ENCODE results near the gene PRR15L. TPM values are rescaled to one million over a fixed set of nuclear protein-coding genes. Genes with fewer than 3 reads are reported as not detected.
A peak's percentile ranks its signal among the peaks of the same experiment; 100 is the strongest.

The PRR15L gene
- total RNA-seq, 6 donors from 2014 or later = 34.2 to 105 (median 75.2) TPM

DNA sequence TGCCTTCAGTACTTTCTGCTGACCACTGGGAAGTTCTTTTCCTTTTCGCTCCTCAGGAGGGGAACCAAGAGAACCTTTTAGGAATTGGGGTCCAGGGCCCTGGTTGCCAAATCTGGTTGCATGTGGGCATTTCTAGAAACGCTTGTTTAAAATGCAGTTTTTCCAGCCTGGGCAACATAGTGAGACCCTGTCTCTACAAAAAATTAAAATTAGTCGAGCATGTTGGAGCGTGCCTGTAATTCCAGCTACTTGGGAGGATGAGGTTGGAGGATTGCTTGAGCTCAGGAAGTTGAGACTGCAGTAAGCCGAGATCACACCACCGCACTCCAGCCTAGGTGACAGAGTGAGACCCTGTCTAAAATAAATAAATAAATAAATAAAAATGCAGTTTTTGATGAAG, 15.1 kb downstream of the PRR15L start:
- 74 to 80% methylated on average over 6 of the region's 6 CpGs for WGBS, 2 donors
- DNase-seq (no peak), ATAC-seq (ENCODE audit: low FRiP score in 2 of 2) (no peak)
- Histone ChIP-seq H3K4me1 (peaks cover 15 to 49% (median 29%) of the 10 kb centered on the region in 4 donors), H3K27me3 (no peaks in the 10 kb centered on the region), H3K36me3 (peaks cover 0 to 20% (median 3%) of the 10 kb centered on the region in 4 donors), H3K4me3 (peak overlapping the region in 2 of 4 donors; percentile 75 to 94), H3K9me3 (no peaks in the 10 kb centered on the region), H3K27ac (peak overlapping the region in 2 of 4 donors; percentile 77 to 80)
- TF ChIP-seq EP300 (IDR thresholded peaks at IDR 0.05) = no peak
- TF ChIP-seq POLR2A (IDR thresholded peaks at IDR 0.05) = no peak
- no peak for TF ChIP-seq POLR2AphosphoS5 (IDR thresholded peaks at IDR 0.05)
- TF ChIP-seq, protein P1, sequence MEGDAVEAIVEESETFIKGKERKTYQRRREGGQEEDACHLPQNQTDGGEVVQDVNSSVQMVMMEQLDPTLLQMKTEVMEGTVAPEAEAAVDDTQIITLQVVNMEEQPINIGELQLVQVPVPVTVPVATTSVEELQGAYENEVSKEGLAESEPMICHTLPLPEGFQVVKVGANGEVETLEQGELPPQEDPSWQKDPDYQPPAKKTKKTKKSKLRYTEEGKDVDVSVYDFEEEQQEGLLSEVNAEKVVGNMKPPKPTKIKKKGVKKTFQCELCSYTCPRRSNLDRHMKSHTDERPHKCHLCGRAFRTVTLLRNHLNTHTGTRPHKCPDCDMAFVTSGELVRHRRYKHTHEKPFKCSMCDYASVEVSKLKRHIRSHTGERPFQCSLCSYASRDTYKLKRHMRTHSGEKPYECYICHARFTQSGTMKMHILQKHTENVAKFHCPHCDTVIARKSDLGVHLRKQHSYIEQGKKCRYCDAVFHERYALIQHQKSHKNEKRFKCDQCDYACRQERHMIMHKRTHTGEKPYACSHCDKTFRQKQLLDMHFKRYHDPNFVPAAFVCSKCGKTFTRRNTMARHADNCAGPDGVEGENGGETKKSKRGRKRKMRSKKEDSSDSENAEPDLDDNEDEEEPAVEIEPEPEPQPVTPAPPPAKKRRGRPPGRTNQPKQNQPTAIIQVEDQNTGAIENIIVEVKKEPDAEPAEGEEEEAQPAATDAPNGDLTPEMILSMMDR (IDR thresholded peaks at IDR 0.05) = no peak

DNA sequence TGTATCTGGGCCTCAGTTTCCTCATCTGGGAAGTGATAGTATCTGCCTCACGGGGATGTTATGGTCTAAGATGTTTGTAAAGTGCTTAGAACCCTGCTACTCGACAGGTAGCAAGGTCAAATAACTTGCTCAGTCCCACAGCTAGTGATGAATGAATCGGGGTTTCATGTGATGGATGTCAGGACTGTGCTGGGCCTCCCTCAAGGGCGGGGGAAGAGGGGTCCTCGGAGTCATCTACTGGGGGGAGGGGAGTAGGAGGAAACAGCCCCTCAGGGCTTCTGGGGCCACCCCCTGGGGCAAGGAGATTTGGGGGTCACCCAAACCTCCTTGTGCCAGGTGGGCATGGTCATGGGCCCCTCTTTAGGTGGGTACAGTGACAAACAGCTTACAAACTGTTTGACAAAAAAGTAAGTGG, 15.6 kb downstream of the PRR15L start:
- Histone ChIP-seq H3K36me3 (peaks cover 0 to 20% (median 3%) of the 10 kb centered on the region in 4 donors), H3K27ac (peak overlapping the region; percentile 77 to 91 (median 82)), H3K27me3 (no peaks in the 10 kb centered on the region), H3K4me3 (peak overlapping the region; percentile 55 to 94 (median 78)), H3K4me1 (peaks cover 15 to 49% (median 27%) of the 10 kb centered on the region in 4 donors), H3K9me3 (no peaks in the 10 kb centered on the region)
- TF ChIP-seq POLR2AphosphoS5 (IDR thresholded peaks at IDR 0.05) = no peak
- TF ChIP-seq, protein P1 (IDR thresholded peaks at IDR 0.05) = no peak
- no peak for TF ChIP-seq EP300 (IDR thresholded peaks at IDR 0.05)
- TF ChIP-seq POLR2A (IDR thresholded peaks at IDR 0.05) = no peak
- DNase-seq (no peak), ATAC-seq (ENCODE audit: low FRiP score in 2 of 2) (no peak)
- 0 to 14% methylated on average over 1 to 5 of the region's 5 CpGs for WGBS, 2 donors

DNA sequence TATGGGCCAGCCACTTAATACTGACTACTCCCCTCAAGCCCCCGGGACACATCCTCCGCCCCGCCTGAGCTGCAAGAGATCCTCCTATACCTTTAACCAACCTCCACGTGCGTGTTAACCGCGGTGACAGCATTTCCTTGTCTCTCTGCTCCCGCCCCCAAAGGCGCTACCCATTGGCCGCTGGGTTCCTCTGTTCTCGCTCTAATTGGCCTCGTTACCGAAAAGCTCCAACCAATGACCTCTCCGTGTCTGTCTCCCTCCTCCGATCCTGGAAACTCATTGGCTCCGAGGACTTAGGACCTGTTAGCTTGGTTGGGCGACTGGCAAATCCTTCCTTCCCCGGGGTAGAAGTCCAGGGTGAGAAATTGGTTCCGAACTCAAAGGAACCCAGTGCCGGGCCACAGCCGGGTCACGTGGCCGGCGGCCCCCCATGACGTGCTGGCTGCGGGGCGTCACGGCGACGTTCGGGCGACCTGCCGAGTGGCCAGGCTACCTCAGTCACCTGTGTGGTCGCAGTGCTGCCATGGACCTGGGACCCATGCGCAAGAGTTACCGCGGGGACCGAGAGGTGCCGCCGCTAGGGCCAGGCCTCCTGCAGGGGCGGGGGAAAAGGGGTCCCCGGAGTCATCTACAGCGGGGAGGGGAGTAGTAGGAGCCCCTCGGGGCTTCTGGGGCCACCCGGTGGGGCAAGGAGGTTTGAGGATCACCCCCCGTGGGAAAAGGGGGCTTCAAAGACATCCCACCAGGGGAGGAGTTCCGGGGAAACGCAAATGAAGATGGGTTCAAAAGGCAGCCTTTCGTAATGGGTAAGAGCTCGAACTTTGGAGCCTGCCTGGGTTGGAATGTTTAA, 16.2 kb downstream of the PRR15L start, which contains the start of gene PNPO:
Gene PNPO, plus strand, starts transcription at position 326 of the 850 bp plus-strand sequence. Its CDS starts 105 bp downstream, at position 431.
- WGBS, 2 donors = 1% methylated on average over 28 to 50 of the region's 50 CpGs
- H3K27me3 ChIP-seq = no peaks in the 10 kb centered on the region
- TF ChIP-seq POLR2A (IDR thresholded peaks at IDR 0.05) = peak in 3 of 4 donors; percentile 28 to 72 (median 47)
- TF ChIP-seq POLR2AphosphoS5 (IDR thresholded peaks at IDR 0.05) = peak in 1 of 2 donors; percentile 51
- TF ChIP-seq, protein P1 (IDR thresholded peaks at IDR 0.05) = peak in 2 of 6 experiments; percentile 24 to 30
- TF ChIP-seq EP300 (IDR thresholded peaks at IDR 0.05) = no peak
- peaks cover 15 to 45% (median 23%) of the 10 kb centered on the region in 4 donors for H3K4me1 ChIP-seq
- H3K9me3 ChIP-seq = no peaks in the 10 kb centered on the region
- DNase-seq (peak; percentile 94 to 98), ATAC-seq (ENCODE audit: low FRiP score in 2 of 2) (peak; percentile 96 to 99)
- peak within 1 kb of the TSS; percentile 77 to 91 (median 82) for H3K27ac ChIP-seq
- H3K4me3 ChIP-seq = peak within 1 kb of the TSS; percentile 55 to 94 (median 78)
- peaks cover 0 to 20% (median 3%) of the 10 kb centered on the region in 4 donors for H3K36me3 ChIP-seq

DNA sequence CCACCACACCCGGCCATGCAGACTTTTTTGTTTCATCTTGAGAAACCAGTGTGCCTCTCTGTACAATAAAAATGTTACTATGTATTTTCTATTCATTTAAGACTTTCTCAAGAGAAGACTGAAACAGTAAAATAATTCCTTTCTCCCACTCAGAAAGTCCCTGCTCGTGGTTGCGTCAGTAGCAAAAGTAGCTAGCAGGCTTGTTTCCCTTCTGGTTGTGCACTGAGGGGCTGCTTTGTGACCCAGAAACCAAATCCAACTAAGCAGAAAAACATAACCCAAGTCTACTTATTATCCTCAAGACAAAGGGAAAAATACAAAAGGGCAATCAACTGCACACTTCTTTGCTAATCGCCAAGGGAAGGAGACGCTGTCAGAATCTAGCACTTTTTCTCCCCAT, 19.7 kb downstream of the PRR15L start:
- H3K9me3 ChIP-seq = no peaks in the 10 kb centered on the region
- 80 to 95% methylated on average over 5 of the region's 5 CpGs for WGBS, 2 donors
- H3K36me3 ChIP-seq = peaks cover 0 to 1% (median 0%) of the 10 kb centered on the region in 4 donors
- no peaks in the 10 kb centered on the region for H3K27me3 ChIP-seq
- H3K4me3 ChIP-seq = no peak overlapping the region
- peaks cover 15 to 22% (median 18%) of the 10 kb centered on the region in 4 donors for H3K4me1 ChIP-seq
- ATAC-seq (ENCODE audit: low FRiP score in 2 of 2) (no peak), DNase-seq (no peak)
- no peak overlapping the region for H3K27ac ChIP-seq
- TF ChIP-seq, protein P1 (IDR thresholded peaks at IDR 0.05) = no peak
- no peak for TF ChIP-seq POLR2AphosphoS5 (IDR thresholded peaks at IDR 0.05)
- no peak for TF ChIP-seq EP300 (IDR thresholded peaks at IDR 0.05)
- no peak for TF ChIP-seq POLR2A (IDR thresholded peaks at IDR 0.05)

Data from upper lobe of left lung (tissue), 6 donors.